Measurements from ENCODE around the gene ST8SIA6.

The ST8SIA6 gene

DNA sequence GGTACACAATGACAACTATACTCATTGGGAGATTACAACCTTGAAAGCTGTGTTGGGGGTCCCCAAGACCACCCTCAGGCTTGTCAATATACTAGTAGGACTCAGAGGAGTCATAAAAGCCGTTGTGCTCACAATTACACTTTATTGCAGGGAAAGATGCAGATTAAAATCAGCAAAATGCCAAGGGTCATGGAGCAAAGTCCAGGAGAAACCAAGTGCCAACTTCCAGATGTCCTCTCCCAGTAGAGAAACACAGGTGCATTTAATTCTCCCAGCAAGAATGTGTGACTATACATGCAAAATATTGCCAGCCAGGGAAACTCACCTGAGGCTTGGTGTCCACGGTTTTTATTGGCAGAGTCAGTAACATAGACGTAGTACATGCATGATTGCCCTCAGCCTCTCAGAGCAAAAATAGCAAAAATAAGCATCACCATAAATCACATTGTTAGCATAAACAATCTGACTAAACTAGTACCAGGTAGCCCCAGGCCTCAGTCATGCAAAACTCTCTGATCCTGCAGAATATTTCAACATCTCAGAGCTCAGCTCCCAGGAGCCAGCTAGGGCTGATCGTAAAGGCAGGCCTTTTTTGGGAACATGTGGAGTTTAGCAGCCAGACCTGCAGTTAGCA lies 175.7 kb downstream of the ST8SIA6 start:
- H2BK12ac ChIP-seq (ENCODE audit: low read length): no peak overlapping the region
- no peak overlapping the region for H2AK5ac ChIP-seq (ENCODE audit: low read length)
- H3K79me2 ChIP-seq (ENCODE audit: control insufficient read depth, insufficient read depth, low read length, poor library complexity): no peaks in the 10 kb centered on the region
- no peak overlapping the region for H3K9ac ChIP-seq (ENCODE audit: low read length)
- H3K4ac ChIP-seq (ENCODE audit: low read depth, low read length): no peak overlapping the region
- H3K4me1 ChIP-seq (ENCODE audit: control insufficient read depth in 1 of 2, insufficient read depth in 2 of 2, low read length in 2 of 2): no peaks in the 10 kb centered on the region
- no peak overlapping the region for H2AFZ ChIP-seq (ENCODE audit: insufficient read depth, low read length, poor library complexity)
- H3K4me3 ChIP-seq (ENCODE audit: low read depth, low read length): no peak overlapping the region
- H3K23ac ChIP-seq (ENCODE audit: low read length): no peak overlapping the region
- H3K14ac ChIP-seq (ENCODE audit: low read length): no peak overlapping the region
- H3K27me3 ChIP-seq (ENCODE audit: insufficient read depth, low read length): no peaks in the 10 kb centered on the region
- no peak overlapping the region for H3K18ac ChIP-seq (ENCODE audit: low read length)
- no peak overlapping the region for H4K8ac ChIP-seq (ENCODE audit: low read depth, low read length)
- DNase-seq: no peak
- H4K12ac ChIP-seq (ENCODE audit: low read depth, low read length): no peak overlapping the region
- H2BK5ac ChIP-seq (ENCODE audit: low read depth, low read length, poor library complexity): no peak overlapping the region
- no peak overlapping the region for H2BK120ac ChIP-seq (ENCODE audit: insufficient read depth, low read length, poor library complexity)
- peaks cover 10% of the 10 kb centered on the region for H3K9me3 ChIP-seq (ENCODE audit: insufficient read depth, low read depth, low read length)
- H3K79me1 ChIP-seq (ENCODE audit: low read length): no peaks in the 10 kb centered on the region
- no peak overlapping the region for H3K27ac ChIP-seq (ENCODE audit: low read depth, low read length)
- no peaks in the 10 kb centered on the region for H3K36me3 ChIP-seq (ENCODE audit: control insufficient read depth in 1 of 2, insufficient read depth in 2 of 2, low read length in 2 of 2)
- H4K91ac ChIP-seq (ENCODE audit: low read depth, low read length): no peak overlapping the region
- WGBS (ENCODE audit: extremely low coverage, insufficient coverage, insufficient read length): no CpG with 5 or more reads among the region's 4 CpGs
- no peak overlapping the region for H3K4me2 ChIP-seq (ENCODE audit: low read length)

DNA sequence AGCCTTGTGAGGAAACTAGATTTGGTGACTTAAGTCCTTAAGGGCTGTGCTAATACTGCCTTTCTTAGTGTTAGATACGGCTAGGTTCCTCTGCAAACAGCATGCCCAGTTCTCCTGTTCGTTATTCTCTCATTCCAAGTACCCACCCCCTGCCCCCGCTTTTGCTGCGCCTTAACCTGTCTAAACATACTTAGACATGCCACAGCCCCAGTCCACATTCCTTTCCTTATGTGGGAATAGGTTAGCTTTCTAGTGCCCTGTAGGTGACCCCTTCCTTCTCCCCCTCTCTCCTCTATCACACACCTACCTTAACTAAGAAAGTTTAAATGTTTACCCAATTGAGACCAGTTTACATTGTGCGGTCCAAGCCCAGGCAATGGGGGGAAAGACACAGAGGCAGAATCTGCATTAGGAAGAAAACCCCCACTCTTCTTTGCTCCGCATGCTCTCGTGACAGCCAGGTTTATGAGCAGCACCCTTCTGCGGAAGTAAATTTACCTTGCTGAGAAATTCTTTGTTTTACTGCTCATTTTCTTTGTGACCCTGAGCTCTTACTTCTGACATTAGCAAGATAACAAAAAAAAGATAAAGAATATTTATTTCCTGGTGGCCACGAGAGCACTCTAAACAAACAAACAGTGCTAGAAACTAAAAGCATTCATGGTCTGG lies 177.5 kb downstream of the ST8SIA6 start:
- H2AK5ac ChIP-seq (ENCODE audit: low read length): no peak overlapping the region
- no peak overlapping the region for H3K4me3 ChIP-seq (ENCODE audit: low read depth, low read length)
- H3K4me2 ChIP-seq (ENCODE audit: low read length): no peak overlapping the region
- H4K12ac ChIP-seq (ENCODE audit: low read depth, low read length): no peak overlapping the region
- no peak overlapping the region for H2BK120ac ChIP-seq (ENCODE audit: insufficient read depth, low read length, poor library complexity)
- no peak overlapping the region for H2BK5ac ChIP-seq (ENCODE audit: low read depth, low read length, poor library complexity)
- H3K27ac ChIP-seq (ENCODE audit: low read depth, low read length): no peak overlapping the region
- H2AFZ ChIP-seq (ENCODE audit: insufficient read depth, low read length, poor library complexity): no peak overlapping the region
- no peaks in the 10 kb centered on the region for H3K27me3 ChIP-seq (ENCODE audit: insufficient read depth, low read length)
- no peak overlapping the region for H3K18ac ChIP-seq (ENCODE audit: low read length)
- no CpG with 5 or more reads among the region's 9 CpGs for whole genome bisulfite sequencing (ENCODE audit: extremely low coverage, insufficient coverage, insufficient read length)
- no peak overlapping the region for H2BK12ac ChIP-seq (ENCODE audit: low read length)
- no peak for DNase-seq
- H4K8ac ChIP-seq (ENCODE audit: low read depth, low read length): no peak overlapping the region
- H3K14ac ChIP-seq (ENCODE audit: low read length): no peak overlapping the region
- H3K9ac ChIP-seq (ENCODE audit: low read length): no peak overlapping the region
- H3K23ac ChIP-seq (ENCODE audit: low read length): no peak overlapping the region
- no peaks in the 10 kb centered on the region for H3K79me2 ChIP-seq (ENCODE audit: control insufficient read depth, insufficient read depth, low read length, poor library complexity)
- no peaks in the 10 kb centered on the region for H3K79me1 ChIP-seq (ENCODE audit: low read length)
- H3K36me3 ChIP-seq (ENCODE audit: control insufficient read depth in 1 of 2, insufficient read depth in 2 of 2, low read length in 2 of 2): no peaks in the 10 kb centered on the region
- no peak overlapping the region for H3K4ac ChIP-seq (ENCODE audit: low read depth, low read length)
- no peak overlapping the region for H4K91ac ChIP-seq (ENCODE audit: low read depth, low read length)
- H3K9me3 ChIP-seq (ENCODE audit: insufficient read depth, low read depth, low read length): peaks cover 6% of the 10 kb centered on the region
- H3K4me1 ChIP-seq (ENCODE audit: control insufficient read depth in 1 of 2, insufficient read depth in 2 of 2, low read length in 2 of 2): no peaks in the 10 kb centered on the region

DNA sequence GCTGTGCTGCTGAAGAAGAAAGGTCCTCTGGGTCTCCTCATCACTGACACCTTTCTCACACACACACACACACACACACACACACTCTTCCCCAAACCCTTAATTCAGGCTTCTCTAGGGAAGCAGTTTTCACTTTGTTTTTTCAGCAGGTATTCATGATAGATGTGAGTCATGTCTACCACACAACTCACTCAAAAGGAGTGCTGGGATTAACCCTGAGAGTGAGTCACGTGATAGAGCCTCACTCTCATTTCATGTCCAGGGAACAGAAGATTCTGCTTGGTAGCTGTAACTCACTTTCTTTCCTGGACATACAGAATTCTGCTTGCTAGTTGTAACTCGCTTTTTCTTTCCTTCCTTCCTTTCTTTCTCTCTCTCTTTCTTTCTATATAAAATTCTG lies 181.0 kb downstream of the ST8SIA6 start:
- no peak overlapping the region for H3K18ac ChIP-seq (ENCODE audit: low read length)
- no peaks in the 10 kb centered on the region for H3K79me1 ChIP-seq (ENCODE audit: low read length)
- no peak overlapping the region for H3K23ac ChIP-seq (ENCODE audit: low read length)
- no peak overlapping the region for H2AFZ ChIP-seq (ENCODE audit: insufficient read depth, low read length, poor library complexity)
- no peak overlapping the region for H3K4me3 ChIP-seq (ENCODE audit: low read depth, low read length)
- peaks cover 6% of the 10 kb centered on the region for H3K9me3 ChIP-seq (ENCODE audit: insufficient read depth, low read depth, low read length)
- H3K4me2 ChIP-seq (ENCODE audit: low read length): no peak overlapping the region
- no peak overlapping the region for H3K9ac ChIP-seq (ENCODE audit: low read length)
- no peak overlapping the region for H3K4ac ChIP-seq (ENCODE audit: low read depth, low read length)
- no peak overlapping the region for H3K27ac ChIP-seq (ENCODE audit: low read depth, low read length)
- no peak overlapping the region for H4K12ac ChIP-seq (ENCODE audit: low read depth, low read length)
- no peak overlapping the region for H2BK12ac ChIP-seq (ENCODE audit: low read length)
- H4K91ac ChIP-seq (ENCODE audit: low read depth, low read length): no peak overlapping the region
- H2AK5ac ChIP-seq (ENCODE audit: low read length): no peak overlapping the region
- no peaks in the 10 kb centered on the region for H3K36me3 ChIP-seq (ENCODE audit: control insufficient read depth in 1 of 2, insufficient read depth in 2 of 2, low read length in 2 of 2)
- no peak overlapping the region for H2BK5ac ChIP-seq (ENCODE audit: low read depth, low read length, poor library complexity)
- no peak overlapping the region for H3K14ac ChIP-seq (ENCODE audit: low read length)
- H2BK120ac ChIP-seq (ENCODE audit: insufficient read depth, low read length, poor library complexity): no peak overlapping the region
- H3K79me2 ChIP-seq (ENCODE audit: control insufficient read depth, insufficient read depth, low read length, poor library complexity): no peaks in the 10 kb centered on the region
- no peak for DNase-seq
- no peaks in the 10 kb centered on the region for H3K27me3 ChIP-seq (ENCODE audit: insufficient read depth, low read length)
- WGBS (ENCODE audit: extremely low coverage, insufficient coverage, insufficient read length): no CpG with 5 or more reads among the region's 2 CpGs
- no peak overlapping the region for H4K8ac ChIP-seq (ENCODE audit: low read depth, low read length)
- no peaks in the 10 kb centered on the region for H3K4me1 ChIP-seq (ENCODE audit: control insufficient read depth in 1 of 2, insufficient read depth in 2 of 2, low read length in 2 of 2)

DNA sequence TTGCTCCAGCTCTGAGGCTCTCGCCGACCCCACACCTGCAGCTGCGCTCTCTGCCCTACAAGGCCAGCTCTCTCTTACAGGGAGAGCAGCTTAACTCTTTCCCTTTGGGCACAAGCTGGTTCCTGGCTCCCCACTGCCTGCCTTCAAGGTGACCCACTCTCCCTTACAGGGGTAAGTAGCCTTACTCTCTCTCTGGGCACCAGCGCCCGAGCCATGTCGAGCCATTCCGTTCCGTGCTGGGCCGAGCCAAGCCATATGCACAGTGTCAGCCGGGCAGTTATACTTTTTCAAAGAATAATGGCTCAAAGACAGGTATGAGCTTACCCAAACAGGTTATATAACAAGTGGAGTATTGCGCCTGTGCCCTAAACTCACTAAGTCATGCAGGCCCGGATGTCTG lies 181.7 kb downstream of the ST8SIA6 start:
- Histone ChIP-seq H4K8ac (ENCODE audit: low read depth, low read length) (no peak overlapping the region), H3K27ac (ENCODE audit: low read depth, low read length) (no peak overlapping the region), H3K27me3 (ENCODE audit: insufficient read depth, low read length) (no peaks in the 10 kb centered on the region), H2AK5ac (ENCODE audit: low read length) (no peak overlapping the region), H3K4ac (ENCODE audit: low read depth, low read length) (no peak overlapping the region), H2BK12ac (ENCODE audit: low read length) (no peak overlapping the region), H3K9me3 (ENCODE audit: insufficient read depth, low read depth, low read length) (peaks cover 6% of the 10 kb centered on the region), H3K4me3 (ENCODE audit: low read depth, low read length) (no peak overlapping the region), H3K79me1 (ENCODE audit: low read length) (no peaks in the 10 kb centered on the region), H3K4me1 (ENCODE audit: control insufficient read depth in 1 of 2, insufficient read depth in 2 of 2, low read length in 2 of 2) (no peaks in the 10 kb centered on the region), H3K36me3 (ENCODE audit: control insufficient read depth in 1 of 2, insufficient read depth in 2 of 2, low read length in 2 of 2) (no peaks in the 10 kb centered on the region), H2BK120ac (ENCODE audit: insufficient read depth, low read length, poor library complexity) (no peak overlapping the region), H3K23ac (ENCODE audit: low read length) (no peak overlapping the region), H2AFZ (ENCODE audit: insufficient read depth, low read length, poor library complexity) (no peak overlapping the region), H4K91ac (ENCODE audit: low read depth, low read length) (no peak overlapping the region), H3K4me2 (ENCODE audit: low read length) (no peak overlapping the region), H4K12ac (ENCODE audit: low read depth, low read length) (no peak overlapping the region), H3K14ac (ENCODE audit: low read length) (no peak overlapping the region), H3K18ac (ENCODE audit: low read length) (no peak overlapping the region), H3K79me2 (ENCODE audit: control insufficient read depth, insufficient read depth, low read length, poor library complexity) (no peaks in the 10 kb centered on the region), H2BK5ac (ENCODE audit: low read depth, low read length, poor library complexity) (no peak overlapping the region), H3K9ac (ENCODE audit: low read length) (no peak overlapping the region)
- DNase-seq: no peak
- WGBS (ENCODE audit: extremely low coverage, insufficient coverage, insufficient read length): no CpG with 5 or more reads among the region's 12 CpGs
